HCT116 (cell line): ENCODE results near the gene PAN3. TPM values are rescaled to one million over a fixed set of nuclear protein-coding genes. Genes with fewer than 3 reads are reported as not detected.

ENCODE experiments used
- ATAC-seq: fragments of 200-7000 bp; cut with Tn5 transposase; 2 replicates; pipeline ENCODE4 v1.9.1; 2020; ENCODE audit warnings: mild to moderate bottlenecking, moderate library complexity
- BruUV-seq: library from RNA; stranded (reverse); fragments of 400-500 nt; replicated peaks from 2 replicates; lab custom pipeline; 2021; lab: Mats Ljungman, UMichigan
- CTCF ChIA-PET: fragments of 300-600 bp; sonication (Branson Sonifier 250); formaldehyde crosslinking; loops from one replicate; lab custom pipeline; 2021; ENCODE audit warnings: antibody characterized with exemption; lab: Charles Lee
- POLR2A ChIA-PET: fragments of 300-600, 350-600 bp; sonication (Branson Sonifier 250); formaldehyde crosslinking; loops from one replicate; lab custom pipeline; 2021; ENCODE audit warnings: antibody characterized with exemption; lab: Charles Lee
- RAD21 ChIA-PET, 2 experiments: fragments of 300-600 bp; sonication (Branson Sonifier 250); formaldehyde crosslinking; loops; one replicate each; lab custom pipeline; 2023; ENCODE audit warnings: low total read pairs in 2 of 2; ENCODE audit not compliant: uncharacterized antibody in 2 of 2, unreplicated experiment in 2 of 2, low non-redundant PET in 1 of 2; lab: Charles Lee
- DNase-seq: peaks from one replicate; pipeline ENCODE4 v3.0.0-alpha.2; 2010; ENCODE audit warnings: low read depth, low spot score
- H2AFZ ChIP-seq: fragments of 200-600 bp; shearing (Covaris generic), sonication (generic); 2 replicates; pipeline ENCODE4 v1.6.1; 2017; ENCODE audit warnings: low read depth, mixed run types, mixed read lengths, antibody characterized with exemption, low read length; ENCODE audit not compliant: poor library complexity, severe bottlenecking
- H3K27ac ChIP-seq: 2 replicates; pipeline ENCODE4 v1.5.1; 2012; ENCODE audit warnings: low read depth, low read length
- H3K27me3 ChIP-seq: fragments of 200-600 bp; sonication (generic); 2 replicates; pipeline ENCODE4 v1.6.1; 2016; ENCODE audit warnings: mixed run types, low read length, mixed read lengths; ENCODE audit not compliant: insufficient read depth
- H3K36me3 ChIP-seq, 2 experiments: fragments of 200-500 bp in 1 of 2; fragments of 200-600 bp in 1 of 2; sonication (Bioruptor generic) in 1 of 2; sonication (generic) in 1 of 2; 2 replicates each; pipeline versions ENCODE4 v1.5.1 to v1.6.1; 2014 to 2016; ENCODE audit warnings: low read length in 2 of 2, inconsistent platforms in 1 of 2, mixed read lengths in 1 of 2, mixed run types in 1 of 2; ENCODE audit not compliant: insufficient read depth in 2 of 2, control insufficient read depth in 1 of 2
- H3K4me1 ChIP-seq, 2 experiments: fragments of 200-600 bp in 1 of 2; sonication (generic) in 1 of 2; 2 replicates each; pipeline versions ENCODE4 v1.5.1 to v1.6.1; 2012 to 2017; ENCODE audit warnings: low read length in 2 of 2, inconsistent platforms in 1 of 2, mild to moderate bottlenecking in 1 of 2, mixed read lengths in 1 of 2, mixed run types in 1 of 2, moderate library complexity in 1 of 2; ENCODE audit not compliant: insufficient read depth in 2 of 2, control insufficient read depth in 1 of 2
- H3K4me2 ChIP-seq: fragments of 200-600 bp; sonication (generic); 2 replicates; pipeline ENCODE4 v1.6.1; 2017; ENCODE audit warnings: mixed run types, low read length, mixed read lengths
- H3K4me3 ChIP-seq, 2 experiments: fragments of 200-600 bp in 1 of 2; sonication (generic) in 1 of 2; replicated peaks in 1 of 2; 2 replicates each; pipeline ENCODE4 v1.5.1; 2011 to 2016; ENCODE audit warnings: low read length in 2 of 2, control low read depth in 1 of 2, low read depth in 1 of 2, mild to moderate bottlenecking in 1 of 2, mixed read lengths in 1 of 2, mixed run types in 1 of 2
- H3K79me2 ChIP-seq: fragments of 200-600 bp; sonication (generic); 2 replicates; pipeline ENCODE4 v1.6.1; 2017; ENCODE audit warnings: mild to moderate bottlenecking, mixed run types, low read length, moderate library complexity, mixed read lengths; ENCODE audit not compliant: insufficient read depth
- H3K9ac ChIP-seq: fragments of 200-600 bp; sonication (generic); 2 replicates; pipeline ENCODE4 v1.6.1; 2016; ENCODE audit warnings: low read length, mixed read lengths
- H3K9me2 ChIP-seq: fragments of 200-600 bp; sonication (generic), shearing (Covaris generic); 2 replicates; pipeline ENCODE4 v1.6.1; 2017; ENCODE audit warnings: mixed run types, mild to moderate bottlenecking, moderate library complexity; ENCODE audit not compliant: insufficient read depth
- H3K9me3 ChIP-seq, 2 experiments: fragments of 200-500 bp in 1 of 2; fragments of 200-600 bp in 1 of 2; sonication (Bioruptor generic) in 1 of 2; sonication (generic) in 1 of 2; 2 replicates each; pipeline ENCODE4 v1.6.1; 2014 to 2017; ENCODE audit warnings: low read length in 2 of 2, mixed read lengths in 2 of 2, inconsistent platforms in 1 of 2, low read depth in 1 of 2, mild to moderate bottlenecking in 1 of 2, mixed run types in 1 of 2, moderate library complexity in 1 of 2; ENCODE audit not compliant: control insufficient read depth in 1 of 2, insufficient read depth in 1 of 2
- H4K20me1 ChIP-seq: fragments of 200-600 bp; sonication (generic), shearing (Covaris generic); 2 replicates; pipeline ENCODE4 v1.6.1; 2017; ENCODE audit warnings: mixed run types, mild to moderate bottlenecking, moderate library complexity; ENCODE audit not compliant: insufficient read depth
- EGR1 ChIP-seq: IDR thresholded peaks from 2 replicates; pipeline ENCODE4 v1.6.1; 2012; ENCODE audit warnings: low read depth
- EZH2 ChIP-seq: fragments of 200-600 bp; sonication (generic); IDR thresholded peaks from 2 replicates; pipeline ENCODE4 v1.6.1; 2017; ENCODE audit warnings: antibody characterized with exemption, mixed run types
- EZH2phosphoT487 ChIP-seq: fragments of 200-600 bp; IDR thresholded peaks from 2 replicates; pipeline ENCODE4 v1.6.1; 2018; ENCODE audit warnings: antibody characterized with exemption, borderline replicate concordance
- FOSL1 ChIP-seq: IDR thresholded peaks from 2 replicates; pipeline ENCODE4 v1.6.1; 2012; ENCODE audit warnings: low read depth
- JUND ChIP-seq: IDR thresholded peaks from 2 replicates; pipeline ENCODE4 v1.6.1; 2012
- MAX ChIP-seq: IDR thresholded peaks from 2 replicates; pipeline ENCODE4 v1.6.1; 2012
- POLR2AphosphoS5 ChIP-seq: IDR thresholded peaks from 2 replicates; pipeline ENCODE4 v1.6.1; 2011; ENCODE audit warnings: mild to moderate bottlenecking, low read depth, low read length, moderate library complexity
- REST ChIP-seq: IDR thresholded peaks from 2 replicates; pipeline ENCODE4 v1.6.1; 2012; ENCODE audit warnings: low read depth
- SIN3A ChIP-seq: IDR thresholded peaks from 2 replicates; pipeline ENCODE4 v1.6.1; 2012; ENCODE audit warnings: low read depth
- SP1 ChIP-seq: IDR thresholded peaks from 2 replicates; pipeline ENCODE4 v1.6.1; 2012; ENCODE audit warnings: low read depth
- SRF ChIP-seq: IDR thresholded peaks from 2 replicates; pipeline ENCODE4 v1.6.1; 2012; ENCODE audit warnings: low read depth
- TCF7L2 ChIP-seq: IDR thresholded peaks from 2 replicates; pipeline ENCODE4 v1.7.0; 2011; ENCODE audit warnings: borderline replicate concordance, inconsistent platforms; ENCODE audit not compliant: insufficient read depth, insufficient read length; ENCODE audit errors: extremely low read depth
- ZFX ChIP-seq: fragments of 450-650 bp; IDR thresholded peaks from 2 replicates; pipeline ENCODE4 v1.6.1; 2017
- ZNF274 ChIP-seq: fragments of 200-500 bp; sonication (Bioruptor generic); IDR thresholded peaks from 2 replicates; pipeline ENCODE4 v1.6.1; 2014; ENCODE audit warnings: mild to moderate bottlenecking, low read depth, low read length, inconsistent platforms
- intact Hi-C: fragments of 100-400 bp; cut with micrococcal nuclease; formaldehyde crosslinking; loops from 2 replicates; pipeline ENCODE4 v1.10.0; 2022
- total RNA-seq: library from RNA; stranded (reverse); gene quantifications from one replicate; pipeline ENCODE4 v1.2.1, GENCODE V29; 2021; ENCODE audit not compliant: unreplicated experiment
- TF ChIP-seq, protein P1 (sequence below): IDR thresholded peaks from 2 replicates; pipeline ENCODE4 v1.6.1; 2012

Gene PAN3
- total RNA-seq, 1 experiment from 2014 or later, result 30.1 TPM

DNA sequence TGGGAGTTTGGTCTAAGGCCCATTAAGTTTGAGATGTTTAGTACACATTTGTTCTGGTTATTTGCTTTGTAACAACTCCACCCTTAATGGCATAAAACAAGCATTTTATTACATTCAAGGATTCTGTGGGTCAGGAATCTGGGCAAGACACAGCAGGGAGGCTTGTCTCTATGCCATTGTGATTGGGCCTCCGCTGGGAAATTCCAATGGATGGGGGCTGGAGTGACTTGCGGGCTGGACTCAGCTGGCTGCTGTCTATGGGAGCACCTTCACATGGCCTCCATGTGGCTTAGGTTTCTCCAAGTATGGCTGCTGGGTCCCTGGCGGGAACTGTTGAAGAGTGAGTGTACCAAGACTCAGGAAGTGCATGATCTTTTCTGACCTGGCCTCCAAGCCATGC, 159.0 kb downstream of the PAN3 start:
- H3K4me2 ChIP-seq, result no peak overlapping the region
- CTCF ChIA-PET, result no interaction called here
- no peak for TF ChIP-seq JUND
- no peak for TF ChIP-seq POLR2AphosphoS5
- no peak for TF ChIP-seq ZNF274
- TF ChIP-seq SRF, result no peak
- no peak for TF ChIP-seq EZH2
- TF ChIP-seq REST, result no peak
- POLR2A ChIA-PET, result no interaction called here
- H3K4me1 ChIP-seq, result no peaks in the 10 kb centered on the region
- RAD21 ChIA-PET, result no interaction called here
- H3K27me3 ChIP-seq, result no peaks in the 10 kb centered on the region
- H3K9me3 ChIP-seq, result no peaks in the 10 kb centered on the region
- H4K20me1 ChIP-seq, result no peaks in the 10 kb centered on the region
- no TSS peak for BruUV-seq
- no peaks in the 10 kb centered on the region for H3K9me2 ChIP-seq
- peaks cover 2% of the 10 kb centered on the region in 2 experiments; a peak in 1 of 4 replicates for H3K36me3 ChIP-seq
- ATAC-seq (no peak), DNase-seq (no peak)
- intact Hi-C loops, result no loop called here
- no peak overlapping the region for H3K27ac ChIP-seq
- no peak overlapping the region for H2AFZ ChIP-seq
- no peak overlapping the region for H3K4me3 ChIP-seq
- no peaks in the 10 kb centered on the region for H3K79me2 ChIP-seq
- no peak overlapping the region for H3K9ac ChIP-seq

DNA sequence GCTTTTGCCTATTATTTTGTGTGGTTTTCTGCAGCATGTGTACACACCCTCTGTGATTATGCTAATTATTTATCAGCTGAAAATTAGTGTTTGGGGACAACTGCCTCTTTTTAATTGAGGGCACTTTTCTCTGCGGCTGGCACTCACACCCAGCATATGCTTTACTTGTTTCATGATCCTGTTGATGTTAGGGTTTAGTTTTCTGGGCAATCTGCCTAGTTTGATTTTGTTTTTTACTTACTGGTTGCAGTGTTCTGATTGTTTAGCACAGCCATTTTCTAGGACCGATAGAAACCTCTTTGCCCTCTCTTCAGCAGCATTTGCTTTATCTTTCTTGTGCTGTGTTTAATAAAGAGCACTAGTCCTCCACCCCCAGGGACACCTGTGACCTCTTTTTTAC, 161.6 kb downstream of the PAN3 start:
- intact Hi-C loops, result no loop called here
- CTCF ChIA-PET, result no interaction called here
- Histone ChIP-seq H3K4me1 (no peaks in the 10 kb centered on the region), H4K20me1 (no peaks in the 10 kb centered on the region), H3K4me3 (no peak overlapping the region), H3K27ac (no peak overlapping the region), H3K79me2 (no peaks in the 10 kb centered on the region), H2AFZ (no peak overlapping the region), H3K27me3 (no peaks in the 10 kb centered on the region), H3K9ac (no peak overlapping the region), H3K4me2 (no peak overlapping the region), H3K9me3 (no peaks in the 10 kb centered on the region), H3K9me2 (no peaks in the 10 kb centered on the region), H3K36me3 (no peaks in the 10 kb centered on the region)
- no peak for ATAC-seq
- BruUV-seq, result no TSS peak
- no peak for DNase-seq
- RAD21 ChIA-PET, result no interaction called here
- POLR2A ChIA-PET, result no interaction called here
- TF ChIP-seq SP1, result no peak
- no peak for TF ChIP-seq TCF7L2
- TF ChIP-seq JUND, result no peak
- no peak for TF ChIP-seq SIN3A
- TF ChIP-seq EZH2phosphoT487, result no peak
- no peak for TF ChIP-seq FOSL1
- TF ChIP-seq ZFX, result no peak
- no peak for TF ChIP-seq EGR1
- TF ChIP-seq, protein P1, sequence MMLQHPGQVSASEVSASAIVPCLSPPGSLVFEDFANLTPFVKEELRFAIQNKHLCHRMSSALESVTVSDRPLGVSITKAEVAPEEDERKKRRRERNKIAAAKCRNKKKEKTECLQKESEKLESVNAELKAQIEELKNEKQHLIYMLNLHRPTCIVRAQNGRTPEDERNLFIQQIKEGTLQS, result no peak
- TF ChIP-seq MAX, result no peak
